Measurements from ENCODE around the gene PLK4. TPM values are rescaled to one million over a fixed set of nuclear protein-coding genes. Genes with fewer than 3 reads are reported as not detected.

PLK4 gene
- total RNA-seq, 1 donor from 2014 or later = 3.1 TPM

- no peak overlapping the region for H3K4me3 Mint-ChIP-seq (ENCODE audit: unreplicated experiment)
- no peak for TF ChIP-seq CTCF (IDR thresholded peaks at IDR 0.05)
- DNase-seq (ENCODE audit: low spot score) = no peak
- H3K27ac Mint-ChIP-seq (ENCODE audit: unreplicated experiment) = no peak overlapping the region
- H3K4me1 Mint-ChIP-seq (ENCODE audit: low read depth) = peaks cover 23% of the 10 kb centered on the region
- peaks cover under 1% of the 10 kb centered on the region for H3K36me3 Mint-ChIP-seq (ENCODE audit: low read depth)
- H3K27me3 Mint-ChIP-seq (ENCODE audit: low read depth) = no peaks in the 10 kb centered on the region
- no peaks in the 10 kb centered on the region for H3K9me3 Mint-ChIP-seq (ENCODE audit: low read depth)
Observed at GRCh38 chr4:127875791-127876190, 4.9 kb upstream of the PLK4 start.

DNA sequence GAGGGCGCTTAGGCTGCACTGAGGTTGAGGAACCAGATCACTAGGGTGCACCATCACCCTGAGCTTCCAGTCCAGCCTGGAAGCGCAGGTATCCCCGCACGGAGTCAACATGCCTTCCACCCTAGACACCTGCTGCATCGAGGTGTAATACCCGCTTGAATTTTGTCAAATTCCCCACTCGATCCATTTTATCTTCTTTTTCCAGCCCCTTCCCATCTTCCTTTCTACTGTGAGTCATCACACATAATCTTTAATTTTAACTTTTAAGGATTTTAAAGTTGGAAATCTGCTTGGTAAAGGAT, 821 bp downstream of the PLK4 start:
- no peak for DNase-seq (ENCODE audit: low spot score)
- peak; percentile 19 for TF ChIP-seq CTCF (IDR thresholded peaks at IDR 0.05)
- Mint-ChIP-seq H3K36me3 (ENCODE audit: low read depth) (peaks cover 4% of the 10 kb centered on the region), H3K27ac (ENCODE audit: unreplicated experiment) (peak overlapping the region; percentile 27), H3K27me3 (ENCODE audit: low read depth) (no peaks in the 10 kb centered on the region), H3K4me1 (ENCODE audit: low read depth) (peaks cover 23% of the 10 kb centered on the region), H3K9me3 (ENCODE audit: low read depth) (no peaks in the 10 kb centered on the region), H3K4me3 (ENCODE audit: unreplicated experiment) (peak overlapping the region; percentile 99)

DNA sequence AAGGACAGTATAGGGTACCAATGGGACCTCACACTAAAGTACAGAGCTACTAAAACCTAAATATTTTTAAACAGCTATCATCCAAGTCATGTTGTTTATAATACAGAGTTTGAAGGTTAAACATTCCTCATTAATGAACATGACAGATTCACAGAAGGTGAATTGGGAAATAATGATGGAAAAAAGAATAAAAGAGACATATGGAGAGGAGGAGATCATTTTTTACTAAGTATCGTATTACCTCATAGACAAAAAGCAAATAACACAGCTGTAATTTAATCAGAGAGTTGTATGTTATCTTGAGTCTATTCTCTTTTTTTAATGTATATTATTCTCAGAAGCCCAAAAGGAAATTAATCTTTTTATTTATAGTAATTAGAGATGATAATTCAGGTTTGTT, 7.9 kb downstream of the PLK4 start:
- Mint-ChIP-seq H3K27me3 (ENCODE audit: low read depth) (no peaks in the 10 kb centered on the region), H3K27ac (ENCODE audit: unreplicated experiment) (no peak overlapping the region), H3K4me1 (ENCODE audit: low read depth) (peaks cover 3% of the 10 kb centered on the region), H3K9me3 (ENCODE audit: low read depth) (no peaks in the 10 kb centered on the region), H3K36me3 (ENCODE audit: low read depth) (peaks cover 3% of the 10 kb centered on the region), H3K4me3 (ENCODE audit: unreplicated experiment) (no peak overlapping the region)
- no peak for DNase-seq (ENCODE audit: low spot score)
- no peak for TF ChIP-seq CTCF (IDR thresholded peaks at IDR 0.05)

DNA sequence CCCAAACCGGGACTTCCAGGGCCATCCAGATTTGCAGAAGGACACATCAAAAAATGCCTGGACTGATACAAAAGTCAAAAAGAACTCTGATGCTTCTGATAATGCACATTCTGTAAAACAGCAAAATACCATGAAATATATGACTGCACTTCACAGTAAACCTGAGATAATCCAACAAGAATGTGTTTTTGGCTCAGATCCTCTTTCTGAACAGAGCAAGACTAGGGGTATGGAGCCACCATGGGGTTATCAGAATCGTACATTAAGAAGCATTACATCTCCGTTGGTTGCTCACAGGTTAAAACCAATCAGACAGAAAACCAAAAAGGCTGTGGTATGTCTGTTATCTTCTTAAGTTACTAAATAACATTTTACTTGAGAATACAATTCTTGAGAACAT, 9.2 kb downstream of the PLK4 start:
- Mint-ChIP-seq H3K4me1 (ENCODE audit: low read depth) (peaks cover 3% of the 10 kb centered on the region), H3K27ac (ENCODE audit: unreplicated experiment) (no peak overlapping the region), H3K9me3 (ENCODE audit: low read depth) (no peaks in the 10 kb centered on the region), H3K36me3 (ENCODE audit: low read depth) (peaks cover 3% of the 10 kb centered on the region), H3K4me3 (ENCODE audit: unreplicated experiment) (no peak overlapping the region), H3K27me3 (ENCODE audit: low read depth) (no peaks in the 10 kb centered on the region)
- DNase-seq (ENCODE audit: low spot score) = no peak
- TF ChIP-seq CTCF (IDR thresholded peaks at IDR 0.05) = no peak

GRCh38 chr4:127896069-127896468, 15.4 kb downstream of the PLK4 start:
- no peak overlapping the region for H3K4me3 Mint-ChIP-seq (ENCODE audit: unreplicated experiment)
- peaks cover 3% of the 10 kb centered on the region for H3K36me3 Mint-ChIP-seq (ENCODE audit: low read depth)

More at GRCh38 chr4:127896069-127896468, 15.4 kb downstream of the PLK4 start:
- no peaks in the 10 kb centered on the region for H3K4me1 Mint-ChIP-seq (ENCODE audit: low read depth)
- no peaks in the 10 kb centered on the region for H3K27me3 Mint-ChIP-seq (ENCODE audit: low read depth)
- DNase-seq (ENCODE audit: low spot score) = no peak
- no peak overlapping the region for H3K27ac Mint-ChIP-seq (ENCODE audit: unreplicated experiment)
- no peak for TF ChIP-seq CTCF (IDR thresholded peaks at IDR 0.05)
- H3K9me3 Mint-ChIP-seq (ENCODE audit: low read depth) = peaks cover 4% of the 10 kb centered on the region
